NCI-H524 treated with DMSO at 0.1 percent for 48 hours (cell line): ENCODE results near the gene CENPP.

ENCODE experiments used
- DNase-seq: peaks from one replicate; lab custom pipeline; 2025; lab: John Stamatoyannopoulos, UW

Gene CENPP

GRCh38 chr9:92313624-92314012 lies 12.1 kb upstream of the CENPP start:
- no peak for DNase-seq

- no peak for DNase-seq
These were observed 10.3 kb upstream of the CENPP start for GRCh38 chr9:92315456-92315855.

- no peak for DNase-seq
These were observed 1.3 kb upstream of the CENPP start for GRCh38 chr9:92324431-92324830.

- no peak for DNase-seq
These were observed 874 bp upstream of the CENPP start for GRCh38 chr9:92324889-92325268.

DNA sequence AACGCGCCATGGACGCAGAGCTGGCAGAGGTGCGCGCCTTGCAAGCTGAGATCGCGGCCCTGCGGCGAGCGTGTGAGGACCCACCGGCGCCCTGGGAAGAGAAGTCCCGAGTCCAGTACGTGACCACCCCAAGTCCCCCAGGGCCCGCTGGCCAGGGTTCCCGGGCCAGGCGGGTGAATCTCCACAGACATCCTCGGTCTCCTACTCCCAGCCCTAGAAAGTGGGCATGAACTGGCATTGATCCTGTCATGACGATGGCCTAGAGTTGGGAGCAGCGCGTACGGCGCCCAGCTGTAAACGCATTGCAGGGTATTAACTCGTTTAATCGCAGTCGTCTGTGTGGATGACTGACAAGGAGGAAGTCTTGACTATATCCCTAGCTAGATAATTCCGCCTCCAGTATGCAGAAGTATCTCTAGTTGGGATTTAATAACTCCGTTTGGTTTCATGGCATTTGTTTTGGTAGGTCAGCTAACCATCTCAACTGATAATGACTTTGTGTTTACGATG lies 293 bp downstream of the CENPP start:
- peak; percentile 12 for DNase-seq

GRCh38 chr9:92327283-92327850 lies 1.6 kb downstream of the CENPP start:
- DNase-seq, result no peak

DNA sequence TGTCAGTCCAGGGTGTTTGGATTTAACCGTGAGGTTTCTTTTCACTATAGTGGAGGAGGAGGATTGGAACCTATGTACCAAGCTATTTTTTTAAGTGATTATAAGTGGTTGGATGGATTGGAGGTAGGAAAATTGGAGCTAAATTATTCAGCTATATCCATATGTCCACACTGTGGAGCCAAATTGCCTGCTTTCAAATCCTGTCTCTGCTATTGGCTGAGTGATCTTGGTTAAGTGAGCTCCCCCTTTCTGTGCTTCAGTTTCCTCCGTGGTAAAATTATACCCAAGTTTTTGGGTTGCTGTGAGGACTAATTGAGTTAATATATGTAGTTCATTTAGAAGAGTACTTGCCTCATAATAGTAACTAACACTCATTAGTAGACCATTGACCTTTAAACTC lies 2.5 kb downstream of the CENPP start:
- peak; percentile 39 for DNase-seq

- no peak for DNase-seq
These were observed 7.0 kb downstream of the CENPP start for GRCh38 chr9:92332577-92333281.

DNA sequence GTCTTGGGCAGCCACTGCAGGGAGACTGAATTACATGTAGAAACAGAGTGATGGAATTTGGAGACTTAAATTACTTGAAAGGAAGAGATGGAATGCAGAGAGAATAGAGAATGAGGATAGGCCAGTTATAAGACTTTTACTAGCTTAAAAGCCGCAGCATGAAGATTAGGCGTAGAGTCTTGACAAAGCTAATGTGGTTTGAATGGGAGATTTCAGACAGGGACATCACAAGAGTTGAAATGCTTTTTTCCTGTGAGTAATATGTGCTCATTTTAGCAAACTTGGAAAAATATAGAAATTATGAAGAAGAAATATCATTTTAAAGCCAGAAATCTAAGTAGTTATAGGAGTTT lies 7.5 kb downstream of the CENPP start:
- DNase-seq, result no peak

DNA sequence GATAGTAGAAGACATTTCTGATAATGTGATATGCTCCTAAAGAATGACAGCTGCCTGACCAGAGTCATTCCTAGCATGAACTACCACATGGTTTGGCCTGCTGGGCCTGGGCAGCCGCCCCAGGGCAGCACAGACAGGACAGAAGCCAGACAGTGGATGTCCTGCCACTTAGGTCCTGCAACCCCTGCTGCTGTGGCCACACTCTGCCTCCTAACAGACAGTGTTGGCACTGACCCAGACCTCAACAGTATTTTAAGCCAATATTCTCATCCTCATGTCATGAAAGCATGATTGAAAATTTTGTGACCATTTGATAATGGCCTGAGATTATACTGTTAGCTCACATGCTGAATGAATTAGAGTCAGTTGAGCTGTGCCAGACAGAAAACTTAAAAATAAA lies 15.8 kb downstream of the CENPP start:
- DNase-seq, result no peak

- DNase-seq, result no peak
These were observed 17.2 kb downstream of the CENPP start for GRCh38 chr9:92342825-92343488.

DNA sequence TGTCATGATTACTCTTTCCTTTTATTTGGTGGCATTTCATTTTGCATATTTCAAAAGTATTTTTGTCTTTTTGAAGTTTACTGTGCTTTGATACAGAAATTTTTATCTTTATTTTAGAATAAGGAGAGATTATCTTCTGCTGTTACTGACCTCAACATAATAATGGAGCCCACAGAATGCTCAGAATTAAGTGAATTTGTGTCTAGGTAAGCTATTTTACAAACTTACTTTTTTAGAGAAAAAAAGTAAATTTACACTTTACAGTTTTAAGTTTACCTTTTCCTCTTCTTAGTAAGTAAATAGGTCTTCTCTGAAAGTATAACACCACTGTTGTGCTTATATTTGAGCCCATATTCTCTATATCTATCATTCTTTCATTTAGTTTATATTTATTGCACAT lies 19.8 kb downstream of the CENPP start:
- no peak for DNase-seq

DNA sequence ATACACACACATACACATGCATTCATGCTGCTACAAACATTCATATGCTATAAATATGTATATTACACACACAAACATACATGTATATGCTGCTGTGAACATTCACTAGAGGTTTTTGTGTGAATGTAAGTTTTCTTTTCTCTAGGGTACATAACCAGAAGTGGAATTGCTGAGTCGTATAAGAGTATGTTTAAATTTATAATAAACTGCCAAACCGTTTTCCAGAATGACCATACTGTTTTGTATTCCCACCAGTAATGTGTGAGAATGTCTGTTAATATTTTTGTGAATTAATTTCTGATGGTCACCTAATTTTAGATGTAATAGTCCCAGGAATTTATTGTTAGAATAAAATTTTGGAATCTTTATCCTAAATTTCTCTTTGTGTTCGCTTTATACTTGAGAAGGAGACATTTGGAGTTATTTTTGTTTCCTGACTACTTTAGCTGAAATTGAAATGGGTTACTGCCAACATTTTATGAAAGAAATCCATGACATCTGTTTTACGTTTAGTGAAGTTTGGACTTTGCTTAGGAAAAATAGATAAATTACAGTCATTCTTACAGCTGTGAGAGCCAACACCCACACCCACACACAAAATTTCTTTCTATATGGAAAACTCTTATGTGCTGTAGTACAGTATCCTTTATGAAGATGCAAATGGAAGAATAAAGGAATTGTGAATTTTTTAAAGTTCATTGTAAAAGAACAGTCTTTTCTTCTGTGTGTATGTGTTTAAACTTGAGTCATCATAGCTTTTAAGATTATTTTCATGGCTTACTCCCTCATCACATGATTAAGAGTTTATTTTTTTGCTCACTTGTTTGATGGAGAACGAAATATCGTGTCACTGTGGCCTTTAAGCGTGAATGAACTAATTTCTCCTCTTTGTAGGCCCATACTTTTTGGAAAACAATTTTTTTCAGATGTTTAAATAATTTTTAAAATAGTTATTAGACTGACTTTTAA lies 24.3 kb downstream of the CENPP start:
- no peak for DNase-seq

DNA sequence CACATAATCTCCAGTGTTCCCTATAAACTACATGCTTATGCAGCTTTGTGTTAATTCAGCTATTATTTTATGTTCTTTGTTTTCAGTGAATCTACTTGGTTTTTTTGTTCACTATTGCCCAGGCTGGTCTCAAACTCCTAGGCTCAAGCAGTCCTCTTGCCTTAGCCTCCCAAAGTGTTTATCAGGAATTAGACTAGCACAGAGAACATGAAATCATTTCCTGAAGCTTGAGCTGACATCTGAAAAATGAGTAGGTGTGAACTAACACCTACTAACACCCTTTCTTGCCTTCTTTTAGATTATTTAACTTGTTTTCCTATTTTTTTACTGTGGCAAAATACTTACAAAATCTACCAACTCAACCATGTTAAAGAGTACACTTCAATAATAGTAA lies 25.0 kb downstream of the CENPP start:
- DNase-seq, result no peak

- no peak for DNase-seq
These were observed 27.3 kb downstream of the CENPP start for GRCh38 chr9:92353051-92353450.

DNA sequence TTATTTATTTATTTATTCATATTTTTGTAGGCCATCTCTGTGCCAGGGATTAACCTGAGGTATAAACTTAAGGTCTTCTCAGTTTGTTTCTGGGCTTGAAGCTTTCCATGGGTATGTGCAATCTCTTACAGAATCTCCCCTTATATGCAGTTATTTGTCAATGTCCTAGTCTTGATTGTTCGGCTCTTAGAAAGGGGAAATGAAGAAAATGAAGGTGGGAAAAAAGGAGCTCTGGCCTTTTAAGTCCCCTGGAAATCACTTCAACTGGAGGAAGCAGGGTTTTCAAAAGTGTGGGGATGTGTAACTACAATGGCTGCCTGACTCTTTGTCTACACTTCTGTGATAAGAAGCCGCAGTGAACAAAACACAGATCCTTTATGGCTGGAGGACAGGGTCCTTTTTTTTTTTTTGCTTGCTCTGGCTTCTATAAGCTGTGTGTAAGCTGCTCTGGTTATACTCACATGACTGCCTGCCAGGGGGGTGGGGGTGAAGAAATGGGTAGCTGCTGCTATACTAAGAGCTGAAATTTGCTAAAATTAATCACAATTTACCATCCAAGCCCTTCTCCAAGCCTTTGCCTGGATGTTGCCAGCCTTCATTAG lies 33.7 kb downstream of the CENPP start:
- no peak for DNase-seq

DNA sequence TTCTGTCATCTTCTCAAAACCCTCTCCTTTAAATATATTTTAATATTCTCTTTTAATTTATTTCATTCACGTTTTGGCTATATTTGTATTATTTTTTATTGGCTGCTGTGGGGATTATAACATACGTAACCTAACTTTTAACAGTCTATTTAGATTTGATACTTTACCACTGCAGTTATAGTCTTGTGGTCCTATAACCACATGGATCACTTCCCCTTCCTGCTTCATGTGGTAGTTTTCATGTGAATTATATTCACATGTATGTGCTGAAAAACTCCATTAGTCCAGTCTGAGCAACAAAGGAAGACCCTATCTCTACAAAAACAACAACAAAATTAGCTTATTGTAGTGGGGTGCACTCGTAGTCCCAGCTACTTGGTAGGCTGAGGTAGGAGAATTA lies 34.3 kb downstream of the CENPP start:
- DNase-seq, result no peak

DNA sequence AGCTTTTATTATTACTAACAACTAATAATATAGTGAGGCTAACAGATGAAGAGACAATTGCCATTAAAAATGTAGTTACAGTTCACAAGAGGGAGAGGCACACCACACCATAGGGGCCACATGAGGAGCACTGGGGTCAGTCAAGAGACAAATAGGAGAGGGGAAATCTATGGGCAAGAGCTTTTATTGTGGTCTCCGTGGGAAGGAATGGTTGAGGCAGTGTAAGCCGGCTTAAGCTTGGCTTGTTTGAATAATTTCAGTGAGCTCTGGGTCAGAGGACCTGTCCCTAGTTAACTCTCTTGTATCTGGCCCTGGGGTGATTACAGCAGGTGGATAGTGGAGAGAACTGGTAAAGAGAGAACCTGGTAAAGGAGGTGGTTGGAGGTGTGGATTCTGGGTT lies 43.3 kb downstream of the CENPP start:
- no peak for DNase-seq

- no peak for DNase-seq
These were observed 47.4 kb downstream of the CENPP start for GRCh38 chr9:92373167-92373566.

GRCh38 chr9:92377876-92378275 lies 52.1 kb downstream of the CENPP start:
- no peak for DNase-seq

GRCh38 chr9:92378865-92379560 lies 53.3 kb downstream of the CENPP start:
- no peak for DNase-seq
